COR-L47 (cell line): ENCODE results near the gene CHTF8.
A peak's percentile ranks its signal among the peaks of the same experiment; 100 is the strongest.
"Not testable (repeated sequence)": the region's sequence is repeated elsewhere in the genome, so short reads cannot be mapped to it uniquely, and the experiment has no call there.

Experiments used
- DNase-seq: peaks from one replicate; lab custom pipeline; 2025; lab: John Stamatoyannopoulos, UW

CHTF8 gene, protein sequence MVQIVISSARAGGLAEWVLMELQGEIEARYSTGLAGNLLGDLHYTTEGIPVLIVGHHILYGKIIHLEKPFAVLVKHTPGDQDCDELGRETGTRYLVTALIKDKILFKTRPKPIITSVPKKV

DNA sequence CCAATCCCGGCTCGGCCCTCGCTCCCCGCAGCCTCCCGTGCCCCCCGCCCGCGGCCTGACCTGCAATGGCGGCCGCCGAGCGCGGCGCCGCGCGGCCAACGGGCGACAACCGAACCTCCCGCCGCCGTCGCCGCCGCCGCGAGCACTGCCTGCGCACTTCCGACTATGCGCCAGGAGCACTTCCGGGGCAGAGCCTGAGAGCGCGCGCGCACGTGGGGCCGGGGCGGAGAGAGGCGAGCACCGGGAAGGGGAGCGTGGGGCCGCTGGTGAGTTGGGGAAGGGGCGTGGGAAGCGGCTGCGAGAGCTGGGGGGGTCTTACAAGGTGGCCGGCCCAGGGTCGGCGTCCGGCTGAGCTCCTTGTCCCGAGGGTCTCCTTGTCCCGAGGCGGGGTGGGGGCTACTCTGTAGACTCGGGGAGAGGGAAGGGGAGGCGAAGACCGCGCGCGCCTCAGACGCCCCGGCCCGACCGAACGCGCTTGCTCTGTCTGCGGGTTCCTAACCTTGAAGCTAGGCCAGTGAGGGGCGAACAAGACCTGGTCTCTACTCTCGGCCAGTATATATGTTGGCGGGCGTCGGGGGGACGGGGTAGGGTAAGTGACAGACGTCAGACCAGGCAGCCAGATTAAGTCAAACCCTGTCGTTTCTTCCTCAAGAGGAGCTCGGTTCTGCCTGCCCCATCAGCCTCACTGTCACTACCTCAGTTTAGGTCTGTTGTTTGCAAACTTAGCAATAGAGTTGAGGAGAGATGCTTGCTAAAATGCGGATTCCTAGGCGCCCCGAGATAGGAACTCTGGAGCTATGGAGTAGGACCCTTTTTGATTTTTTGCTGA is at the start of gene CHTF8, which contains the start of gene UTP4:
CHTF8 (minus strand) TSS at position 165 of the 829 bp plus-strand sequence. CDS start 11,130 bp downstream, outside the sequence.
UTP4 (plus strand) TSS at position 226 of the 829 bp plus-strand sequence. CDS start 811 bp downstream, outside the sequence.
- DNase-seq = peak; percentile 83

DNA sequence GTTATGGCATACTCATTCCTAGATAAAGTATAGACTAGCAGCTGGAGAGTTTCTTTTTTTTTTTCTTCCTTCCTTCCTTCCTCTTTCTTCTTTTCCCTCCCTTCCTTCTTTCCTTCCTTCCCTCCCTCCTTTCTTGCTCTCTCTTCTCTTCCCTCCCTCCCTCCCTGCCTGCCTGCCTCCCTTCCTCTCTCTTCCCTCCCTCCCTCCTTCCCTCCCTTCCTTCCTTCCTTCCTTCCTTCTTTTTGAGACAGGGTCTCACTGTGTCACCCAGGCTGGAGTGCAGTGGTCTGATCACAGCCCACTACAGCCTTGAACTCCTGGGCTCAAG is 47.6 kb upstream of the CHTF8 start:
- no peak for DNase-seq

DNA sequence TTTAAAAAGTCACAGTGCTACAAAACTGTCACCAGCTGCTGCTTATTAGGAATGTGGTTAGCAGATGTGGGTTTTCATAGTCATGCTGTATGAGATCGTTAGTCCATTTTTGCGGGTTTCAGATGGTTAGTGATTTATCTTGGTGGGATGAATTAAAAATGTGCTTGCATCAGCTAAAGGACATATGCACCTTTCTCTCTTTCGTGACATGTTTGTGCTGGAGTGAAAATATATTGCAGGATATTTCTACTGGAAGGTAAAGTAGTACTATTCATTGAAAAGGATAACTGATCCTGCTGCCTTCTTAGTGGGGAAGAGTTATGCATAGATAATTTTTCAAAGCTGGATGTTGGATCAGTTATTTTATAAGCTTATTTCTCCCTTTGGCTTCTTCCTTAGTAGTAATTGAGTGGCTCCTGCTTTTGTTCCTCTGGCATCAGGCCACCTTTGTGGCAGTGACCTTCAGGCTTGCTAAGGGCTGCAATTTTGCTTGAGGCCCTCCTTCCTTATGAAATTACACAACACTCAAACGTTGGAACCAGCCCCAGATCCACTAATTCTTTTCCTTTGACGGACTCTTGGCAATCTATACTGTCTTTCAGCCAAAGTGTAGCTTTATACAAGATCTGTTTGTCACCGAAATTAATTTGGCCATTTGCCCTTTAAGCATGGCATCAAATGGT is 47.1 kb upstream of the CHTF8 start:
- DNase-seq = peak; percentile 29

DNA sequence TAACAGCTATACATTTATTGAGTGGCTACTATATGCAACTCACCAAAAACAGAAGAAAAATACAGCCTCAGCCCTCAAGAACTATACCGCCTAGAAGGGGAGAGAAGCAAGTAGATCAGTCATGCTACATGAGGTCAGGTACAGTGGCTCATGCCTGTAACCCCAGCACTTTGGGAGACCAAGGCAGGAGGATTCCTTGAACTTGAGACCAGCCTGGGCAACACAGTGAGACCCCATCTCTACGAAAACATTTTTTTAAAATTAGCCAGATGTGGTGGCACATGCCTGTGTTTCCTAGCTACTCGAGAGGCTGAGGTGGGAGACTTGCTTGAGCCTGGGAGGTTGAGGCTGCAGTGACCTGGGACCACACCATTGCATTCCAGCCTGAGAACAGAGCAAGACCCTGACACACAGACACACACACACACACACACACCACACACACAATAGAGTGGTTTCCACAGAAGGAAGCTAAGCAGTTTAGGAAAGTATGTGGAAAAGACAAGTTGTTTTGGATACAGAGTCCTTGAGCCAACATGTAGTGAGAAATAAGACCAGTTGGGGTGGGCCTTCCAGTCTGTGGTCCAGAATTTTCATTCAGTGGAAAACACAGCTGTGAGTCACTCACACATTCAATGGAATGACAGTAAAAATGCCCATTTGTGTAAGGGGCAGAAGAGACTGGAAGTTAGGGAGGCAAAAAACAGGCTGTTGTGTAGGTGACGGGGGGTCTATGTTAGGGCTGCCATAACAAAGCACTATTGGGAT is 43.8 kb upstream of the CHTF8 start:
- no peak for DNase-seq

DNA sequence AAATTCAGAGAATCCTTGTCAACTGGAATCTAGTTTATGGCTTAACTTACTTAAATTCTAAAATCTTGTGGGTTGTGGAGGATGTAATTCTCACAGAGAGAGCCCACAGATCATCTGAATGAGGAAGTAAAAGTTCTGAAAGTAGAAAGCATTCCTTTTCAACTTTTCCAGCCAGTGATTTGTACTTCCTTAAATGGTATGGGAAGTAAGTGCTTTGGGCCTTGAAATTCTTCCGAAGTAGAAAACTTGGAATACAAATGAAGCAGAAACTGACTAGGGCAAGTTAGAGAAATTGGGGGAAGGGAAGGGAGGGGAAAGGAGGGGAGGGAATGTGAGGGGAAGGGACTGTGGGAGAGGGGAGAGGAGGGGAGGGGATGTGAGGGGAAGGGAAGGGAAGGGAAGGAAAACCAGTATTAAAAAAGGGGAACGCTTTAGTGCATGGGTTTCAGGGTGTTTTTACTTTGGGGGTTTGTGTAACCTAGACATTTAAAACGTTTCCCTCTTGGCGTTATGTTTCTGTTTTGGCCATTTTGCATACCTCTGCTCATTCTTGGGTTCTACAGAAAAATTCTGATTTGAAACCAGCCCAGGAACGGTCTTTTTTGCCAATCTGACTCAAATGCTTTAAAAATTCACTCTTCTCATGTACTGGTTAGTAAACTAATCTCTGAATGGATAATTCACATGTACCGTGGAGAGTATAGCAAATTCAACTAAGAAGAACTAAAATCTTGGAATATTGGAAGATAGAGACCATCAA is 39.1 kb upstream of the CHTF8 start:
- DNase-seq = no peak

DNA sequence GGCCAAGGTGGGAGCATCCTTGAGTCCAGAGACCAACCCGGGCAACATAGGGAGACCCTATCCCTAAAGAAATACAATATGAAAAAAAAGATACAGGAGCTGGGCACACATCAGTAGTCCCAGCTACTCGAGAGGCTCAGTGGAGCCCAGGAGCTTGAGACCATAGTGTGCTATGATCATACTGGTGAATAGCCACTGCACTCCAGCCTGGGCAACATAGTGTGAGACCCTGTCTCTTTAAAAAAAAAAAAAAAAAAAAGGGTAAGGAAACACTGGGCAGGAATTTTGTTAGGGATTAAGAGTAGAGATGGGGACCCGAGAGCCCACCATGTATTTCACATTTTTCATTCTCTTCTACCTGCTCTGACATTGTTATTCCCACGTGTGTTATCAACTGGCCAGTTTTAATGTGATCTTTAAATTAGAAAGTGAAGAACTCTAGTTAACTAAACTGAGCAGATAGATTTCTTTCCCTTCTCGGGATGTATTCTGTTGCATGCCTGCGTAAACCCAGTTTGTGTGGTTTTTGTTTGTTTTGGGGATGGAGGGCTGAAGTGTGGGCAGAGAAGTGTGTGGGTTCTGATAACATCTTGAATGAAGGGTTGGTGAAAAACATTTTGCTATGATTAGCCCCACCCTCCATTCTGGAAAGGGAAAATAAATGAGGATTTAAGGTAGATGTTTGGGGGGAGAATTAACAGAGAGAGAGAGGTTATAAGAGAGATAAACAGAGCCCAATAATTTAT is 37.4 kb upstream of the CHTF8 start:
- DNase-seq = no peak

DNA sequence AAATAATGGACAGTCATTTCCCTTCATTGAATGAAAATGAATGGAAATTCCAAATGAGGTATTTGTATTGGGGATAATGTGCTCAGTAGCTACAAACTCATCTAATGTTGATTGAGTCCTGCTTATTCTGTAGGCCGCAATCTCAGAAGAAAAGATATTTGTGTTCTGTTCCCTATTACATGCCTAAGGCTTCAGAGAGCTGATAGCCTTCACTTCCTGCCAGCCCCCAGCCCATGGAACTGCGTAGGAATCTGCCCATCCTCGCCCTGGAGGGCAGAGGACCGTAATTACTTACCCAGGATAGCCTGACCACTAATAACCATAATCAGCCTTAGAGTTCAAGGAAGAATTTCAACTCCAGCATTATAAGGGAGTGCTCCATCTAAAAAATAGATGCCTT is 36.7 kb upstream of the CHTF8 start:
- DNase-seq = no peak

DNA sequence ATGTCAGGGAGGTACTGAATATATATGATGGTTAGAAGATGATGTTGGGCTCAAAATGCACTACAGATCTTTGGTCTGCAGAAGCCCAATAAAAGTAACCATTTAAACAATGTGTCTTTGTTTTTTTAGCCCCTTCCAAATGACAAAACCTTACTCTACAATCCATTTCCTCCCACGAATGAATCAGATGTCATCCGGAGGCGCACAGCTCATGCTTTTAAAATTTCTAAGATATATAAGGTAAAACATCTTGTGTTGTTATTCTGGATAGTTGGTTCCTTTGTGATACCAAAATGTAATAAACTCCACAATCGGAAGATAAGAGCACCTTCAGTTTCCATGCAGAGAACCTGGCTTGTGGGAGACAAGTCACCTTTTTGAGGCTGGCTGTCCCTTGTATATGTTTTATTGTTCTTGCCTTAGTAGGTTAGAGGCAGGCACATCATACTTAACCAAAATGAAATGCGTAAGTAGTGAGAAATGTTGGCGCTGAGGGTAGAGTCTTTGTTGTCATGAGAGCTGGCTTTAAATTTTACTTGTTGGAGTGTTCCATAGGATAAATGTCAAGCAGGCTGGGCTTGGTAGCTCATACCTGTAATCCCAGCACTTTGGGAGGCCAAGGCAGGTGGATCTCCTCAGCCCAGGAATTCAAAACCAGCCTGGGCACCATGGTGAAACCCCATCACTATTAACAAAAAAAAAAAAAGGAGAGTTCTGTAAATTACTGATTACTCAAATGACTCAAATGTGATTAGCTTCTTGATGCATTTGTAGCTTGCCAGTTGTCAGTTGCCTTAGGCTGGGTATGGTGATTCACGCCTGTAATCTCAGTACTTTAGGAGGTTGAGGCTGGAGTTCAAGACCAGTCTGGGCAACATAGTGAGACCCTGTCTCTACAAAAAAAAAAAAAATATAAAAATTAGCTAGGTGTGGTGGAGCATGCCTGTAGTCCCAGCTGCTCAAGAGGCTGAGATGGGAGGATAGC is 34.9 kb upstream of the CHTF8 start:
- DNase-seq = no peak

DNA sequence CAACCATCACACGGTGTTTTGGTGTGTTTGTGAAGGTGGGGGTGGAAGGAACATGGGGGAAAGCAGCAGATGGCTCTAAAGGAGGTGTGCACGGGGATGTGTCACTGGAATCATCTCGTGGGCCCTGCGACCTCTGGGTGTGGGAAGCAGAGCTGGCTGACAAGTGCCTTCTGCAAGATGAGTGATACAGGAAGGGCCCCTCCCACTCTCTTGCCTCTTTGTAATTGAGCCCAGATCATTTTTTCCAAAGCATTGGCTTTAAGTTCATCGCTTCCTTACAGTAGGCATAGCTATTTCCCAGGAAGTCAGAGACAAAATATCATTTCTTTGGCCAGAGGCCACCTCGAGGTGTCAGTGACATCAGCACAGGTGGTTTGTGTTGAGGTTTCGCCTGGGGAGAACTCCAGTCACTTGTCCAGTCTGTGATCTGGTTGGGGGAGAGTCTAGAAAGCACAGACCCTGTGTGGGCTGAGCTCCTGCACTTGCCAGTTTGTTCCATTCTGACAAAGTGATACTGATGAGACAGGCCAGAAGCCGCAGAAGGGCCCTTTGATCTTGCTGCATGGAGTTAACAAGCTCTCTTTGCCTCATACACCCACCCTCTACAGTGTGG is 33.9 kb upstream of the CHTF8 start:
- DNase-seq = no peak

DNA sequence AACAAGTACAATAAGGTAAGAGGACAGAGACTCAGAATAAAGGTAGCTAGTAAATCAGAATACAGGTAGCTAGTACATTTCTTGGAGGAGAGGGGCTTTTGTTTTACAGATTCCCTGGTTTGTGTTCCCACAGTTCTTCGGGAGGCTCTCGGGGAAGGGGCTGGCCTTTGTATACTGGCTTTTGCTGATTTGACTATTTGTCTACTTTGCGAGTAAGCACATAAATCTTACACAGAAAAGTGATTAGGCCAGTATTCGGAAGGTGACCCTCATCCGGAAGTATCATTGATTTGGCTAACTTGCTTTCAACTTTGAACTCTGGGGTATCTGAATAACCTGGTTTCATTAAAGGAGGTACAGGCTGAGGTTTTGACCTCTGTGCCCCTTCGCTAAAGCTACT is 33.2 kb upstream of the CHTF8 start:
- no peak for DNase-seq

DNA sequence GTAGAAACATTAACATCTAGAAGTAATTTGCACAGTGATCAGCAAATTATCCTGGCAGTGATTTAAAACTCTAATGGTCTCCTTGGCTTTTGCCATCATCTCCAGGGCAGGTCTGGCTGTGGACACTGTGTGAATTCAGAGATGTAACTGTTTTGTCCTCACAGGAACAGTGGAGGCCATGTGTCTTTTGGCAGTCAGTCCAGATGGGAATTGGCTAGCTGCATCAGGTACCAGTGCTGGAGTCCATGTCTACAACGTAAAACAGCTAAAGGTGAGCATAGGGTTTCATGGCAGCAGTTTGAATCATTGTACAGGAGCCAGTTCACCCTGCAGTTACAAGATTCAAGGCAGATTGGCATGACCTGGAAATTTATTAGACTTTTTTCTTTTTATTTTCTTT is 27.8 kb upstream of the CHTF8 start:
- DNase-seq = no peak

DNA sequence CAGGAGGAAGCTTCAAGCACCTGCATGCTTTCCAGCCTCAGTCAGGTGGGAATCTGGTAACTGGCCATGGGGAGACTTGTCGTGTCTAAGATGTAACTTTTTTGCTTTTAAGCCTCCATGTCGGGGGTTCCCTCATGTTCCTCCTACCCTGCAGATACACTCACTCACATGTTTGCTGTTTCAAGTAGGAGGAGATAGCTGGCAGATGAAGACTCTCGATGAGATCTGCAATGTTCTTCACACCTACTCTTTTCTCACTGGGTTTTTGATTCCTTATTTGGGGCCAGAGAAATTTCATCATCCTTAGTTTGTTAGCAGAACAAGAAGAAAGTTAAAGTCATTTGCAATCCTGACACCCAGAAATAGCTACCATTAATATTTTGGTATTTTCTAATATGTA is 24.8 kb upstream of the CHTF8 start:
- DNase-seq = no peak

DNA sequence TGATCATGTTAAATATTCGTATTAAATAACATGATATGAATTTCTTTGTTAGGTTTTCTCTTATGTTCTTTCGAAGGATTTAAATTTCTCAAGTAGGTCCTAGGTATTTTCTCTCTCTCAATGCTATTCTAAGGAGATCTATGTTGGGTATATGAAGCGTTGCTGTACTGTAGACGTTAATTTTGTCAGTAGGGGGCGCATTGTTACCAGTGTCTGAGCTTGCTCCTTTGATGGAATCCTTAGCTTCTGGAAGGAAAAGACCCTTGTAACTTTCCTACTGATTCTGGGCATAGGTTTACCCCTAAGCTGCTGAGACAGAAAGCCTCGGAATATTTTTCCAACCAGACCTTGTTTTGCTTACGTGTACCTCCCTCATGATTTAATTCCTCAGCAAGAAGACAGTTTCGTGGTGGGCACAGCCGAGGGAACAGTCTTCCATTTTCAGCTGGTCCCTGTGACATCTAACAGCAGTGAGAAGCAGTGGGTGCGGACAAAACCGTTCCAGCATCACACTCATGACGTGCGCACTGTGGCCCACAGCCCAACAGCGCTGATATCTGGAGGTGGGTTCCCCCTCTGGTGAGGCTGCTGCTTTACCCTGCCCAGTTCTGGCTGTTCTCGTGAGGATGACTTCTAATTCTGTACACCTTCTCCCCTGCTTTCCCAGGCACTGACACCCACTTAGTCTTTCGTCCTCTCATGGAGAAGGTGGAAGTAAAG is 17.9 kb upstream of the CHTF8 start:
- DNase-seq = peak; percentile 68

DNA sequence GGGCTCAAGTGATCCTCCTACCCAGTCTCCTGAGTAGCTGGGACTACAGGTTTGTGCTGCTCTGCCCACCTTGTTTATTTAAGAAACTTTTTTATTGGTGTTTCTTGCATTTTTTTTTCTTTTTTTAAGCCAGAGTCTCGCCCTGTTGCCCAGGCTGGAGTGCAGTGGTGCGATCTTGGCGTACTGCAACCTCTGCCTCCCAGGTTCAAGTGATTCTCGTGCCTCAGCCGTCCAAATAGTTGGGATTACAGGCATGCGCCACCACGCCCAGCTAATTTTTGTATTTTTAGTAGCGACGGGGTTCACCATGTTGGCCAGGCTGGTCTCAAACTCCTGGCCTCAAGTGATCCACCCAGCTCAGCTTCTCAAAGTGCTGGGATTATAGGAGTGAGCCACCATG is 17.2 kb upstream of the CHTF8 start:
- DNase-seq = not testable (repeated sequence)

DNA sequence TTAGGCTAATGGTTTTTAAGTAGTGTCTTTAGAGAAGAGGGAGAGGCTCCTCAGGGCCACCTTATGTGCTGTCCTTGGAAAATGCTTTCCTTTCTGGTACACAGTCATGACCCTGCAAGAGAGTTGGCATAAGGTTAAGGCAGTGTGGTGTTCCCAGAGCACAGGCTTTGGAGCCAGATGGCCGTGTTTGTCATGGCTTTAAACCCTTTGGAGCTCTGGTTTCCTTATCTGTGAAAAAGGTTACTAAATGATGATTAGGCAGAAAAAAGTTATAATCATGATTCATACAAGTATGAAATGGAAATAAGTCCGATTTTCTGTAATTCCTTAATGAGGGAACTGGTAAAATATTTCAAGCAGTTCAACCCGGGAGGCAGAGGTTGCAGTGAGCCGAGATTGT is 13.3 kb upstream of the CHTF8 start:
- DNase-seq = no peak

DNA sequence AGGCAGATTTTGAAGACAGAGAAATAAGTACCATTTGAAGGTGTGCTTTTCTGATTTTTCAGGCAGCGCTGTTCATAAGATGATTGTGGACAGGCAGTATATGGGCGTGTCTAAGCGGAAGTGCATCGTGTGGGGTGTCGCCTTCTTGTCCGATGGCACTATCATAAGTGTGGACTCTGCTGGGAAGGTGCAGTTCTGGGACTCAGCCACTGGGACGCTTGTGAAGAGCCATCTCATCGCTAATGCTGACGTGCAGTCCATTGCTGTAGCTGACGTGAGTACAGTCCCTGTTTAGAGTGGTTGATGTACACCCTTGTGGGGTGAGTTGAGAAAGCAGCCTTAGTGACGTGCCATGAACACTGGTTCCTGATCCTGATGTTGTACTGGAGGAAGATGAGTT is 10.7 kb upstream of the CHTF8 start:
- DNase-seq = no peak

DNA sequence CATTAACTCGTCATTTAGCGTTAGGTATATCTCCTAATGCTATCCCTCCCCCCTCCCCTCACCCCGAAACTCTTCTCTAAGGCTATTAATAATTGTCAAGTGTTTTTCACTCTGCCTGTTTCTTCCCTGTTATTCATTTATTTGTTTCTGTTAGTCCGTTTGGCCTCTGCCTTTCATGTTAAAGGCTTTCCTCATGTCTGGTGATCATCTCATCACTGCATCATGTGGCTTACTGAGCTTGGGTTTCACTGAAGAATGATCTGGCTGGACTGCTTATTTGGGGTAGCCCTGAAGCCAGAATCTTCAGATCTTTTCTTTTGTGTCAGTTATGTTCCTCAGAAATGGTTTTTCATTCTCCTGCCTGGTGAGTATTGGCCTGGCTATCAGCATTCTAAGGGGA is 9.5 kb upstream of the CHTF8 start:
- DNase-seq = no peak

DNA sequence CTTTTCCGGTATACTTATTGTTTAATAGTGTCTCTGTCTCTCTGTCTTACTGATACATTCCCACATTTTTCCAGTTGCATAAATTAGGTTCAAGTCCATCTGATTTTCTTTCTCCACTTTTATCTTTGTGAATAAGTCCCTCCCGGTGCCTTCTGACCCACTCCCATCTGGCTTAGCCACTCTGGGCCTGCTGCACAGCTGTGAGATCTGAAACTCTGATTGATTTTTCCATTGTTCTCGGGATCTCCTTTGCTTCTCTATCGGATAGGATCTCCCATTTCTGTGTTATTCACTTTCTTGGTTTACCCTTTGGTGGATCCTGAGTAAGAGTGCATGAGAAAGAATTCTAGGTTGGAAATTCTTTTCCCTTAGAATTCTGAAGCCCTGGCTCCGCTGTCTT is 8.6 kb upstream of the CHTF8 start:
- DNase-seq = no peak

DNA sequence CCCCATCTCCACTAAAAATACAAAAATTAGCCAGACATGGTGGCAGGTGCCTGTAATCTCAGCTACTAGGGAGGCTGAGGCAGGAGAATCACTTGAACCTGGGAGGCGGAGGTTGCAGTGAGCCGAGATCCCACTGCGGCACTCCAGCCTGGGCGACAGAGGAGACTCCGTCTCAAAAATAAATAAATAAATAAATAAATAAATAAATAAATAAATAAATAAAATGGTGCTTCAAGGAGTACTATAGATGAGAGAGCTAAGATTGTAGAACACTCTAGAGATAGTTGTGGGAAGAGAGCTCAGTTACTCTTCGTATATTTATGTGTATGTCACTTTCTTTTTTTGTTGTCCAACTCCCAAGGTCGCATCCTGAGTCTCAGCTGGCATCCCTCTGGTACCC is 7.1 kb upstream of the CHTF8 start:
- DNase-seq = not testable (repeated sequence)
